K562 (cell line): ENCODE measurements around the gene NGRN. TPM values are rescaled to one million over a fixed set of nuclear protein-coding genes. Genes with fewer than 3 reads are reported as not detected.
A peak's percentile ranks its signal among the peaks of the same experiment; 100 is the strongest.

ENCODE experiments used
- ATF7 ChIP-seq: fragments of 450-650 bp; IDR thresholded peaks from 2 replicates; pipeline ENCODE4 v1.7.1; 2014; ENCODE audit warnings: mild to moderate bottlenecking, moderate library complexity
- CREM ChIP-seq: IDR thresholded peaks from 2 replicates; pipeline ENCODE4 v1.6.1; 2014; ENCODE audit warnings: antibody characterized with exemption, low read depth
- CTBP1 ChIP-seq: fragments of 450-650 bp; IDR thresholded peaks from 2 replicates; pipeline ENCODE4 v1.6.1; 2016; ENCODE audit warnings: borderline replicate concordance
- EP400 ChIP-seq: fragments of 450-650 bp; IDR thresholded peaks from 2 replicates; pipeline ENCODE4 v1.6.1; 2017; ENCODE audit warnings: antibody characterized with exemption, mild to moderate bottlenecking, moderate library complexity
- MAX ChIP-seq: sonication (generic); formaldehyde crosslinking; IDR thresholded peaks from 2 replicates; pipeline ENCODE4 v1.9.0; 2022; ENCODE audit warnings: mild to moderate bottlenecking, missing genetic modification reagents
- MBD2 ChIP-seq: sonication (generic); IDR thresholded peaks from 2 replicates; pipeline ENCODE4 v1.6.1; 2016; ENCODE audit warnings: low read depth, borderline replicate concordance
- MLLT1 ChIP-seq, 2 experiments: fragments of 450-650 bp; IDR thresholded peaks; 2 replicates each; pipeline ENCODE4 v1.6.1; 2016
- MXD1 ChIP-seq: fragments of 250-450 bp; sonication (Bioruptor Pico); IDR thresholded peaks from 2 replicates; pipeline ENCODE4 v1.8.0; 2021; ENCODE audit warnings: borderline replicate concordance, mild to moderate bottlenecking, moderate library complexity; ENCODE audit not compliant: poor library complexity, severe bottlenecking
- NFATC3 ChIP-seq: fragments of 450-650 bp; IDR thresholded peaks from 2 replicates; pipeline ENCODE4 v1.6.1; 2017; ENCODE audit warnings: mild to moderate bottlenecking
- NFIC ChIP-seq: fragments of 450-650 bp; IDR thresholded peaks from 2 replicates; pipeline ENCODE4 v1.6.1; 2017; ENCODE audit warnings: mild to moderate bottlenecking, inconsistent platforms
- PCBP1 ChIP-seq: fragments of 200-400 bp; formaldehyde crosslinking; IDR thresholded peaks from 2 replicates; pipeline ENCODE4 v1.6.1; 2018; ENCODE audit warnings: mild to moderate bottlenecking, low read depth, low read length; ENCODE audit not compliant: poor library complexity, severe bottlenecking
- POLR2G ChIP-seq: fragments of 200-400 bp; formaldehyde crosslinking; IDR thresholded peaks from 2 replicates; pipeline ENCODE4 v1.6.1; 2017; ENCODE audit warnings: low read depth, mild to moderate bottlenecking, antibody characterized with exemption, low read length, moderate library complexity
- SIN3A ChIP-seq, 2 experiments: fragments of 150-350 bp in 1 of 2; IDR thresholded peaks; 2 replicates each; pipeline ENCODE4 v1.6.1; 2011 to 2016; ENCODE audit warnings: borderline replicate concordance in 2 of 2, low read depth in 2 of 2, low read length in 2 of 2, mild to moderate bottlenecking in 2 of 2, moderate library complexity in 2 of 2; ENCODE audit not compliant: control insufficient read depth in 1 of 2
- SPI1 ChIP-seq: IDR thresholded peaks from 2 replicates; pipeline ENCODE4 v1.6.1; 2011; ENCODE audit warnings: low read depth, low read length, control low read depth, borderline replicate concordance
- STAG1 ChIP-seq: sonication (generic); formaldehyde crosslinking; IDR thresholded peaks from 2 replicates; pipeline ENCODE4 v1.5.0; 2020; ENCODE audit warnings: missing genetic modification reagents, borderline replicate concordance
- TOE1 ChIP-seq, 2 experiments: fragments of 450-650 bp in 1 of 2; sonication (generic) in 1 of 2; formaldehyde crosslinking in 1 of 2; IDR thresholded peaks; 2 replicates each; pipeline versions ENCODE4 v1.7.1 to v1.8.0; 2016 to 2022; ENCODE audit warnings: borderline replicate concordance in 2 of 2, mild to moderate bottlenecking in 2 of 2, antibody characterized with exemption in 1 of 2, inconsistent platforms in 1 of 2, low read depth in 1 of 2, missing genetic modification reagents in 1 of 2, moderate library complexity in 1 of 2
- UBTF ChIP-seq, 2 experiments: IDR thresholded peaks; 2 replicates each; pipeline ENCODE4 v1.6.1; 2012; ENCODE audit warnings: improper control_type of control experiment in 2 of 2, low read depth in 2 of 2, low read length in 2 of 2, borderline replicate concordance in 1 of 2
- VEZF1 ChIP-seq: fragments of 200-800 bp; sonication (Bioruptor generic); IDR thresholded peaks from 2 replicates; pipeline ENCODE4 v1.6.1; 2017; ENCODE audit warnings: missing genetic modification characterization, missing compliant biosample characterization
- ZFPM2 ChIP-seq: fragments of 250-450 bp; sonication (Bioruptor Pico); IDR thresholded peaks from 2 replicates; pipeline ENCODE4 v1.5.1; 2022; ENCODE audit warnings: mild to moderate bottlenecking
- ZFX ChIP-seq: sonication (generic); formaldehyde crosslinking; IDR thresholded peaks from 2 replicates; pipeline ENCODE4 v1.8.0; 2022; ENCODE audit warnings: mild to moderate bottlenecking, missing genetic modification reagents, moderate library complexity
- ZNF695 ChIP-seq: fragments of 450-650 bp; formaldehyde crosslinking; IDR thresholded peaks from 2 replicates; pipeline ENCODE4 v1.4.0; 2020; ENCODE audit warnings: mild to moderate bottlenecking, moderate library complexity
- polyA plus RNA-seq, 8 experiments: library from polyadenylated mRNA; depleted of rRNA in 4 of 8; stranded (reverse) in 5 of 8; unstranded in 3 of 8; fragments of >200 nt; fragmentation: Nextera tagmentation in 2 of 8; fragmentation: Illumina TruSeq in 1 of 8; extraction: Ambion mirVana in 2 of 8; extraction: Trizol in 1 of 8; gene quantifications; 2 replicates each; pipeline versions ENCODE4 v1.2.1 to v1.2.3, GENCODE V29; 2011 to 2014; ENCODE audit warnings: inconsistent platforms in 1 of 8, missing spikeins in 1 of 8
- total RNA-seq, 7 experiments: library from RNA; depleted of rRNA in 6 of 7; stranded (reverse); fragments of >200 nt in 6 of 7; fragmentation: Illumina TruSeq in 2 of 7; extraction: Trizol in 2 of 7; gene quantifications; 2 replicates each; pipeline versions ENCODE4 v1.2.1 to v1.2.3, GENCODE V29; 2011 to 2021; ENCODE audit warnings: low replicate concordance in 1 of 7

NGRN gene
- total and polyA plus RNA-seq, 9 of the 15 experiments (the other 6 are each of a cell fraction or from before 2014, with no cell fraction given), result 14.0 to 73.4 (median 60.0) TPM

GRCh38 chr15:90233387-90234095, 31.9 kb upstream of the NGRN start, which contains the start of gene CIB1 (continued):
- TF ChIP-seq TOE1 (IDR thresholded peaks at IDR 0.05; ENCODE audit: borderline replicate concordance) (no peak), TOE1 (CRISPR knock-in tag; IDR thresholded peaks at IDR 0.05; ENCODE audit: borderline replicate concordance, low read depth) (no peak), ZNF695 (CRISPR knock-in tag) (no peak), MBD2 (peak; percentile 52; the same call in 1 of the 2 replicates), CREM (peak; percentile 86), PCBP1 (peak; percentile 41), ZFPM2 (CRISPR knock-in tag) (0 out of 2 replicates have a peak, but pooled peaks have one; percentile 61), SPI1 (peak; percentile 86), EP400 (peak; percentile 56; the same call in 1 of the 2 replicates), MAX (CRISPR knock-in tag) (peak; percentile 62), NFIC (peak; percentile 28), CTBP1 (peak; percentile 14), UBTF (IDR thresholded peaks at IDR 0.05; ENCODE audit: borderline replicate concordance in 1 of 2, low read depth in 2 of 2, low read length in 2 of 2) (peak in 1 of 2 experiments; percentile 30; a peak in 1 of 4 replicates), ZFX (CRISPR knock-in tag) (peak; percentile 80), SIN3A (IDR thresholded peaks at IDR 0.05; ENCODE audit: borderline replicate concordance in 2 of 2, control insufficient read depth in 1 of 2, low read depth in 2 of 2, low read length in 2 of 2) (peak; percentile 66 to 71; a peak in 2 of 4 replicates), MLLT1 (IDR thresholded peaks at IDR 0.05) (no peak), POLR2G (peak; percentile 88), NFATC3 (peak; percentile 98), MXD1 (CRISPR knock-in tag) (no peak), VEZF1 (CRISPR knock-in tag) (peak; percentile 92; the same call in 1 of the 2 replicates), STAG1 (0 out of 2 replicates have a peak, but pooled peaks have one; percentile 48), ATF7 (peak; percentile 56; the same call in 1 of the 2 replicates)
